ENCODE measurements around the gene PTPRU.

DNA sequence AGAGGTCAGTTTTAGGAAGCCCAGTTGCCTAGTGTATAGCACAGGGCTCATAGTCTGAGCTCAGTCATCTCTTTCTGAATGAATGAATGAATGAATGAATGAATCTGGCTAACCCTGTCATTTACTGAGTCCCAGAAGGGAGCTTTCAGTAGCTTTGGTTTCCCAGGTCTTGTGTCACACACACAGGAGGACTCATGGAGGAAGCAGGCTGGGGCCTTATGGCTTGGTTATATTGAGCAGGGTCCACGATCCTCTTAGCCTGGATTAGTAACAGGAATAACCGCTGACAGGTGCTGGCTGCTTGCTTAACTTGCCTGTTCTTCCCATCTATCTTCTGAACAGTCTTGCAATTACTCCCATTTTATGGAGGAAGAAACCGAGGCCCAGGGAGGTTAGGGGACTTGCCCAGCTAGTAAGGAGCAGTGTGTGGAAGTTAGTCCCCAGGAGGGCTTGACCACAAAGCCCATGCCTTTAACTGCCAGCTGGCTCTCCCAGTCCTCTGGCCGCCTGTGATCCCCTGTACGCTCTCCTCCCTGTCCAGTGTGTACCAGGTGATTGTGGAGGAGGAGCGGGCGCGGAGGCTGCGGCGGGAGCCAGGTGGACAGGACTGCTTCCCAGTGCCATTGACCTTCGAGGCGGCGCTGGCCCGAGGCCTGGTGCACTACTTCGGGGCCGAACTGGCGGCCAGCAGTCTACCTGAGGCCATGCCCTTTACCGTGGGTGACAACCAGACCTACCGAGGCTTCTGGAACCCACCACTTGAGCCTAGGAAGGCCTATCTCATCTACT is 46.0 kb downstream of the PTPRU start:
- no peak for TF ChIP-seq EZH2 (IDR thresholded peaks at IDR 0.05)
- TF ChIP-seq POLR2AphosphoS5 (IDR thresholded peaks at IDR 0.05; ENCODE audit: borderline replicate concordance, low read depth, low read length), result no peak
- no peak for TF ChIP-seq FOXP2 (optimal IDR thresholded peaks at IDR 0.05; ENCODE audit: control extremely low read depth, extremely low read length, insufficient read depth)

Data from SK-N-MC (cell line).